HG03095 (cell line): ENCODE data around the gene TMTC2.

Source experiments
- ATAC-seq: cut with Tn5 transposase; IDR thresholded peaks from one replicate; pipeline ENCODE4 v1.9.1; 2021; ENCODE audit warnings: moderate library complexity; ENCODE audit not compliant: unreplicated experiment

TMTC2 gene

DNA sequence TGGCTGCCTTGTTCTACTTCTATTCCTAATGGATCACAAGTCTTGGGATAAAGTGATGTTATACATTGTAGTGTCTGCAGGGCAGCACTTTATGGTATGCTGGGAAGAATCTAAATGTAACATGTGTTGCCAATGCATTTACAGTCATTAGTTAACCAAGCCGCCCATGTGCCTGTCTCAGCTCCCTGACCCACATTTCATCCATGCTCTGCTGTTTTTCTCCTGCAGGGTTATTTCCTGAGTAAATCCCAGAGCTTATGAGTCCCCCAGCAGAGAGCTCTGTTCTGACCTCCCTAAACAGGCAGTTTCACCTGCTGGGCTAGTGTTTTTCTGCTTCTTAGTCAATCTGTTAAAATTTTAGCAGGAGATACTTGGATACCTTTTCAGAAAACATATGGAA is 4.4 kb upstream of the TMTC2 start:
- ATAC-seq: no peak

DNA sequence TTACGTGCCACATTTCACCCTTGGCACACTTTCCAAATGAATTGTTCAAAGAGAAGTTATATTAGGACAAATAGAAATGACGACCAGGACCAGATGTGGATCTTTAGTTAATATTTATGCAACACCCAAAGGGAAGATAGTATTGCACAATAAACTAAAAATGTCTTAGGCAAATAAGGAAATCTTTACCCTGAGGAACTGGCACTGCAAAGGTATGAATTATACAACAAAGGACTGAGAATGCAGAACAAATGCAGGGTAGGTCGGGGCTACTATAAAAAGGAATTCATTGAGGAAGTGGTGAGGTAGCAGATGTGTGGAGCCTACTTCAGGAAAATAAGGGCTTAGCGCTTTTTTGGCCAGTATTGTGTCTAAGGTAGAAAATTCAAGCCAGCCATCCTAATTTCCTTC is 3.9 kb upstream of the TMTC2 start:
- no peak for ATAC-seq

DNA sequence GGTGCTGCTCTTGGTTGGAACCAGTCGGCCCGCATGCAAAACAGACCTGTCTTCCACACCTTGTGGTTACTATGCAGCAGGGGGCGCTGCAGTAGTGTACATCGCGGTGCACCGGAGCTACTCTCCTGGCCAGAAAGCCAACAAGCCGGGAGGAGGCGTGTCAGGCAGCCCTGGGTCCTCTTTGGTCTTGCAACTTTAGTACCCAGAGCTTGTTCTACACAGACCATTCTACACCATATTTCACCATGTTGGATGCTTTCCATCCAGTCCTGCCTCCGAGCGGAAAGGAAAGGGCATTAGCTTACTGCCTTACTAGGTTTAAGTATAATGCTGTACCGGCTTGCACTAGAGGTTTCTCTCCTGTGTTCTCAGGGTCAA is 927 bp upstream of the TMTC2 start:
- ATAC-seq: peak; percentile 62

DNA sequence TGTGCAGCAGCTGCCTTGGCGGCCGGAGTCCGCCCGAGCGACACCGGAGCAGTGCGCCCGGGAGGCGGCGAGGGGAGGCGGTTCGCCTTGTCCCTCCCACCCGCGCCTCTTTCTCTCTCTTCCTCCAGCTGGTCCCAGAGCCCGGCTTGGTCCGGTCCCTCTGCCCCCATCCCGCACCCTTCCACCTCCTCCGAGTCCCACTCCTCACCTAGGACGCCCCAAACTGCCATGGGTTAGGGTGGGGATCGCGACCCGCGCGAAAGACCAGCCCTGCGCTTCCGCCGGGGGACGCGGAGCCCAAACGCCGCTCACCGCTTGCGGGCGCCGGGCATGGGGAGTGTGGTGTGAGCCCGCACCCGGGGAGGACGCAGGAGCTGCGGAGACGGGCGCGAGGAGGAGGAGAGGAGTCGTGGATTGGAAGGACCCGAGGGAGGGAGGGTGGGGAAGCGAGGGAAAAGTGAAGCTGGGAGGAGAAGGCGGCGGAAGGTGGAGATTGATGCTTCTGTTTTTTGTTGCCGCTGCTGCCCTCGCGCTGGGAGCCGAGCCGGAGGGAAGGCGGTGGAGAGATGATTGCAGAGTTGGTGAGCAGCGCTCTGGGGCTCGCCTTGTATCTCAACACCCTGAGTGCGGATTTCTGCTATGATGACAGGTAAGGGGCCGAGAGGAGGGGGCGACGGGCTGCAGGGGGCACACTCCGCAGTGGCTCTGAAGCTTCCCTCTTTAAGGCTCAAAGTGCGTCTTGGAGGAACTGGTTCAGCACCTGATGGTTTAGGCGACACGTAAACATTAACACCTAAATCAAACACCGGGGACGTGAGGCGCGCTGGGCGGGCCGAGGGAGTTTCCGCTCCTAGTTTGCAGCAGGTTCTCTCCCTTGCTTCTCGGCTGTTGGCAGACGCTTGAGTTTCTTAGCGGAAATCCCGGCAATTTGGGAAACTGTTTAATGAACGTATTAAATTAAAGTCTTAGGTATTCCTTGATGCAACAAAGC is 610 bp downstream of the TMTC2 start:
- peak; percentile 31 for ATAC-seq

DNA sequence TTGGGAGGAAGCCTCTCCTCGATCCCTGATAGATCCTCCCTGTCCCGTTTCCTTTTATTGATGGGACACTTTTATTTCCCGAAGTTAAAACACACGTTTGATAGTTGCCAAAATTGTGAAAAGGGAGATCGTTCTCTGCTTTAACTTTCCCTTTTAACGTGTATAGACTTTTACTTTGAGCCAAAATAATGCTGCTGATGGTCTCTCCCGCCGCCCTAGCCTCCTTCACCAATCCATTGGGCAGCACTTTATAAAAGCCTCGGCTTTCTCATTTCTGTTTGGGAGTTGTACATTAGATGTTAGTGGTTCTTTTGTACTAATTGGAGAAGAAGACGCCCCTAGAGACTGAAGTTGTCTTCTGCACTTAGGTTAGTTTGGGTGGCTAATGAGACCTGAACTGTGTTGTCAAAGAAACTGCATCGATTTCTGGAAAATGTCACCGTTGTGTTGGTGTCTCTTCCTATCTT is 1.4 kb downstream of the TMTC2 start:
- no peak for ATAC-seq

DNA sequence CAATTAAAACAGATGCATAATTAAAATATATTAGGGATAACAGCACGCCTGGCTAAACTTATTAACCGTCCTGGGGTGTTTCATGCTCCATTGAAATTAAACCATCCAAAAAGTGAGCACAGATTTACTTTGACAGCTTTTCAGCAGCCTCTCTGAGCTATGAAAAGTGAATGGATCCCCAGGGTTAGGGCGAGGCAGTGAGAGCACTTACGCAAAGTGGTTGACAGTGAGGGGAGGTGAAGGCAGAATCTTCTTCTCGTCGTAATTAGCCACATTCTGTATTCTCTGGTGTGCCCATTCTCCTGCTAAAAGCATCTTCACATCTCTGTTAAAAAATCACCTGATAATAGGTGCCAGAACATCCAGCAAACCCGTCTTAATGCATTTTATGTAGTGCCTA is 1.9 kb downstream of the TMTC2 start:
- ATAC-seq: no peak

DNA sequence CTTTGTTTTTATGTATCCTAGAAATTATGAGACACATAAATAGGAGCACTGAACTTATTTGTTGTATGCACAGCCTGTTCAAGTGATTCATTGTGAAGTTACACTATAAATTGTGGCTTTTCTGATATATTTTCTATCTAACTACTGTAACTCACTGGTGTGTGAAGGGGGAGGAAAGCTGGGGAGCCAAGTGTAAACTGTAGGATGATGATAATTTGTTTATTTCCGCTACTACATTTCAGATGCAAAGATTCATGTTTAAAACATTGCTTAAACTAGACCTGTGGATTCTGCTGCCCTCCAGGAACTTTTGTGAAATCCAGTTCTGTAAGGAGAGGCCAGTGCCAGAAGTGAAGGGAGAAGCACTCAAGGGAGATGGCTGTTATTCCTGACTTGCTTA is 3.3 kb downstream of the TMTC2 start:
- ATAC-seq: no peak

DNA sequence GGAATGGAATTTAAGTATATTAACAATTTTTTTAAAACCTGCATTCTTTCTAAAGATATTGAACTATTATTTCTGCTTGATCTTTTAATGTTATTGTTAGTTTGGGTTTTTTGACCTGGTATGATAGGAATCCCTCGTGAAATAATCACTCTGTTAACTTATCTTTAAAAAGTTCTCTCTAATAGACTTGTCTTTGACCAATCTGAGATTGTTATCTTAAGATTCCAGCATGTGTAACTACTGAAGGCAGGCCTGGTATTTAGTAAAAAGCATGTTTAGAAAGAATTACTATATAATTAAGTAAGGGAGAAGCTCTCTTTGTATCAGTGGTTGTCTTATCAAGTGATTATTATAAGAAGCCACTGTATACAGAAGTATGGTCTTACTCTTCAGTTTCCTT is 4.8 kb downstream of the TMTC2 start:
- no peak for ATAC-seq

DNA sequence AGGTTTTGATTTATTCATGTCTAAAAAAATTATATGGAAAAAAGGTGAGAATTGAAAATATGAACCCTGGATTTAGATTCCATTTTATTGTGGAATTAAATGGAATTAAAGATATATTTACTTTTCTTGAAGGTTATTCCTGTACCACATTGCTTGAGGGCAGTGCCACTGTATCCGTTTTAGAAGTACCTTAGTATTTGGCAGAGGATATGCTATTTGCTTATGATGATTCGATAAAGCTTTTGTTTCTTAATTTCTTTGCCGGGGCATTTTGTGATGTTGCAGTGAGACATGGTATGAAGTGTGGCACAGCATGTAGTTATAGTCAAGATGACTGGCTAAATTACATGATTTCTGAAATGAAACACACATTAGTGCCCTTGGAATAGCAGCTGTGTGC is 7.6 kb downstream of the TMTC2 start:
- no peak for ATAC-seq

DNA sequence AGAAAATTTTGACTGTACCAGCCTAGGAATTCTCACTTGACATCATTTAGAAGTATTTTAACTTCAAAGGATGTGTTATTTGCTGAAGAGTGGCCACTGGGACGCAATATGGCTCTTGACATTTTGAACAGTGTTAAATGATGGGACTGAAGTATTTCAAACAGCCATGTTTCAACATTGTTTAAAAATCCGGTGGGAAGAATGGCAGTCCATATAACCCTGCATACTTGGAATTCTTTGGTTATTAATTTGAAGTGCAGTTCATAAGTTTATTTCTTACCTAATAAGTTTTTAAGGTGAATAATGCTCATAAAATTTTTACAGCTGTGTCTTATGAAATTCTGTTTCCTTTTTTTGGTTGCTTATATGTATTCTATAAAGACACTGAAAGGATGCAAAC is 8.3 kb downstream of the TMTC2 start:
- ATAC-seq: no peak

DNA sequence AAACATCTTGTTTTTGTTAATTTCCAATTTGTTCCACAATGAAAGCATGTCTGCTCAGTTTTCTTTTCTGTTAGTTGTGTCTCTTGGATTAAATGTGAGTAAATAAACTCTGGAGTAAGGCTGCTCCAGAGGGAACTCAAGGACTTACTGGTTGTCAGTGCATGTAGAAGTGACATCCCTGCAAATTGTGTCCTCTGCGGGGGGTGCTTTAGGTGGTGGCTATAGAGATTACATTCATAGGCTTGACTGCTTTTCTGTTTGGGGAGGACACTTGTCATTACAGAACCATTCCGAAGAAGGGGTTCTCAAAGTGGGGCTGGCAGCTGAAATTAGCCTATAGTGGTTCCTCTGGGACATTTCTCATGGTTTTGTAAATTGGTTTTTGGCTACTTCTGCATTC is 8.8 kb downstream of the TMTC2 start:
- no peak for ATAC-seq

DNA sequence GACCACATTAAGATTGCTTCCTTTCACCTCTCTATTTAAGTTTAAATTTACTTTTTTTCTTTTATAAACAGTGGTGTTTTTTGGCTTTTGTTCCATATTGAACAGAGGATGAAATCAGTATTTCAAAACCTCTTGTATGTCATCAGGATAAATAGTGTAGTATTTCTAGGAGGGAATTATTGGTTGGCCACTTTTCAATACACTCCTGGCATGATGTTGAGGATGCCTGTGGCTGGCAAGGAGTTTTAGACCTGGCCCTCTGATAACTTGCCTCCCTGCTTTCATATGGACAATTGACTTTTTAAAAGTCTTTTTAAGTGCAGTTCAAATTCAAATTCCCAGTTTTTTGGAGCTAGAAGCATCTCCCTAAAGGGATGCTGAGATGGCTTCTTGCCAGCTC is 9.8 kb downstream of the TMTC2 start:
- no peak for ATAC-seq

DNA sequence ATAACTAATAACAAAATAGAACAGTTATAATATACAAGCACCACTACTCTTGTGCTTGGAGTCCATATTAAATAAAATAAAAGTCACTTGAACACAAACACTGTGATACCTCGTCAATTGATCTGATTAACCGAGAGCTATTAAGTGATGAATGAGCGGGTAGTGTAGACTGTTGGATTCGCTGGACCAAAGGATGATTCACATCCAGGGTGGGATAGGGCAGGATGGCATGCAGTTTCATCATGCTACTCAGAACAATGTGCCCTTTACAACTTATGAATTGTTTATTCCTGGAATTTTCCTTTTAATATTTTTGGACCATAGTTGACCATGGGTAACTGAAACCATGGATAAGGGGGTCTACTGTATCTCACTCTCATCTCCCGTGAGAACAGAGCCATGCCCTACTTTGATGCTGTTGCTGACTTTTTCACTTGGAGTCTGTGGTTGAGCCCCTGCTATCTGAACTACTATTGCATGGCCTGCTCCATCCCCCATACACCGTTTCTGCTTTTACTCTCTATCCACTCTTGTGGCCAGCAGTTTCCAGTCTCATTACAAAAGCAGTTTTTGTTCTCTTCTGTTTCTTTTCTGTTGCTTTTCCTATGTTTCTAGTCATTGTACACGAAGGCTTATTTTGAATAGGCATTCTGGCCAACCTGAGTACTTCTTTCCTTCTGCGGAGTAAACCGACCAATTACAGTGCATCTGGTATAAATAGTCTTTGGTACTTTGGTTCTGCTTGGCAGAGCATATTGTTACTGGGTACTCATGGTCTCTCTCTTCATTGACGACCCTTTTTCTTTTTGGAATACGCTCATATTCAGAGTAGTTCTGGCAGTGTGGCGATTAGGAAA is 12.2 kb downstream of the TMTC2 start:
- ATAC-seq: no peak

DNA sequence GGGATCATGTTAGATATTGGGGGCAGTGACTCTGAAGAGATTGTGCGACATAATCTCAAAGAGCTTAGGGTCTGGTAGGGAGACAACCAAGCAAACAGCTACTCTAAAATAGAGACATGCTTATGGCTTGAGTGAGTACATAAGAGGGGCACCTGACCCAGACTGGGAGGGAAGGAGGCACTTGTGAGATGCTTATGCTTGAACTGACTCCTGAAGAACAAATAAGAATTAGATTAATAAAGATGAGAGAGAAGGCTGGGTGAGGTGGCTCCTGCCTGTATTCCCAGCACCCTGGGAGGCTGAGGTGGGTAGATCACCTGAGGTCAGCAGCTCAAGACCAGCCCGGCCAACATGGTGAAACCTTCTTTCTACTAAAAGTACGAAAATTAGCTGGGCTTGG is 19.1 kb downstream of the TMTC2 start:
- ATAC-seq: no peak

DNA sequence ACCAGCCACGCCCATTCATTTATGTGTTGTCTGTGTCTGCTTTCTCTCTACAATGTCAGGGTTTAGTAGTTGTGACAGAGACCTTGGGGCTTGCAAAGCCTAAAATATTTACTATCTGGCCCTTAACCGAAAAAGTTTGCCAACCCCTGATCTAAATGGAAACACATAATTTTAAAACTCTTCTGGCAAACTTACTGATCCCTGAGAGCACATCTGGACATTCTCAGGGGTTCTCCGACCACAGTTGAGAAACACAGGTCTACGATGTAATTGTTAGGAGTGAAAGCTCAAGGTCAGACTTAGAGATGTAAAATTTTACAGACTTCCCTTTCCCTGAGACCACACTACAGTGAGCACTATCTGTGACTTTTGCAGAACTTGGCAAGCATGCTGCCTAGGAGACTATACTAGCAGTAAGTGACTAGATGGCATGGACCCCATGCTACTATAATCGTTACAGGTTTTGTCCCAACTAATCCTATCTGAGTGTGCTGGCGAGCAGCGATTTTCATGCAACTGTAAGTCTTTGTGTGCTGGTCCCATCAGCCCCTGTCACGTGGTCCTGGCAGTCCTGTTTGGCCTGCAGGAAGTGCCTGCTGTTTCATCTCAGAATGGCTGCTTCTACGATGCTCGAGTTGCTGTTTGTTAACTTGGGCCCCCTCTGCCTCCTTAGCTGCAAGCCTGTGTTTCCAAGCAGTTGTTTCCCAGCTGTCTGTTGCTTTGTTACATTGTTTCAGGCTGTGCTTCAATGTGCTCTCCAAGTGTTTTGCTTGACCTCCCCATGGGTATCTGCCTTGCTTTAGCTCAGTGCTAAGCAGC is 21.6 kb downstream of the TMTC2 start:
- no peak for ATAC-seq

DNA sequence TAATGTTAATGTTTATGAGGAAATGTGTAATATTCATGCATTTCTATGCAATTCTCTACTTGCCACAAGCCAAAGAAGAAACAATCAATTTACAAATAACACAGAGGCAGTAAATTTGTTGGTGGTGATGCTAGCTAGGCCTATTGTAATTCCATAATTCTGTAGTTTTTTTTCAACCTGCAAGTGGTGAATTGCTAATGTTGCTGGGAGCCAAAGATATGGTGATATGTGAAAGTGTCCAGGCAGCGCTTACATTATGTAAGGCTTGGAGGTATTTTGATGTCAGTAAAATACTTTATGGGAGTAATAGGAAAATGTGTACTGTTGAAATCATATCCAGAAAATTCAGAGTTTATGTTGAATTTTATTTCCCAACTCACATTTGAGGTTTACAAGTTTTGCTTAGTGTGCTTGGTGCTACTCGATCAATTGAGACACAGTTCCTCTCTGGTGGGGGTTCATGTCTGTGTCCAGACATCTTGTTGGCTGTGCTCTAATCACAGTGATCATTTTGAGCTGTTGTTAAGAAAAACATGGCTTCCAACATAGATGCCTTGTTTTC is 23.2 kb downstream of the TMTC2 start:
- ATAC-seq: no peak

DNA sequence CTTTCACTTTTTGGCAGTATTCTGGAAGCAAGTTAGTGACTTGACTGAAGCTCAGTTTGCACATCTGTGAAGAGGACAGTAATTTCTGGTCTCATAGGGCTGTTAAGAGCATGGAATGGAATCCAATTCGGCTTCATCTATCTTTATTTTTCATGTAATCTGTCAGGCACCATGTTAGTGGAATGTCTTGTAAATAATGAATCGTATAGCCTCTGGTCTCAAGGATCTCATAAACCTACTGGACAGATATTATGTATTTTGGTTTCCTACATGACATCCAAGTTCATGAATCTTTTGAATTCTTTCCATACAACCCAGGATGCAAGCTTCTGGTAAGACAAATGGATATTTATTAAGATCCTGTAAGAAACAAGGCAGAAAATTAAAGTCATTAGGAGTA is 24.0 kb downstream of the TMTC2 start:
- ATAC-seq: no peak

DNA sequence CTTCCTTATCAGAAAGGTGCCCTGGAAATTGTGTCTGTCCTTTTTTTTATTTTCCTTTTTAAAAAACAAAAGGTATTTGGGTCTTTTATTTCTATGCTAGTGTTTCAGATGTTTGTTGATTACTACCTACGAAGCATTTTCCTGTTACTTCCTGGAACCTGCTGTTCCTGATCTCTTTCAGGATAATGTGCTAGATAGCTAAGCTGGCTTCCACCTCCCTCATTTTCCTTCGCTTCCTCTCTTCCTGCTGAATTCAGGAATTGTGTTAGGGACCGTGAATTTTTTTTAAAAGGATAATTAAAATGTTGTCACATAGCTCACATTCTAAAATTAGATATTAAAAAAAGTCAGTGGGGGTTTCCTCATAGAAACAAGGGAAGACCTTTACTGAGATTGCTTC is 27.7 kb downstream of the TMTC2 start:
- ATAC-seq: no peak

DNA sequence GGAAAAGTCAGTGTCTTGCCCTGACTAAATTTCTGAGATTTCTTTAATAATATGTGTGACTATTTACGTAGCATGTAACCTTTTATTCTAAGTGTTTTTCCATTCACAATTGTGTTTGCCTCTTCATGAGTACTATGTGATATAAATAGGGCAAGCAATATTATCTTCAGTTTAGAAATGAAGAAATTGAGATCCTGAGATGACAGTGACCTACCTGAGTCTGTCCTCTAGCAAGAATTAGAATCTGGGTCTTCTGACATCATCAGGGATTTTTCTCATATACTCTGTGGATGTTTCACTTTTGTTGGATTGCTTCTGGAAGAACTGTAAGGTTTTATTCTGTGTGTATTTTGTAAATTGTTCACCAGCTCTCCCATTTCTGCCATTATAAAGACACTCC is 35.0 kb downstream of the TMTC2 start:
- ATAC-seq: no peak

DNA sequence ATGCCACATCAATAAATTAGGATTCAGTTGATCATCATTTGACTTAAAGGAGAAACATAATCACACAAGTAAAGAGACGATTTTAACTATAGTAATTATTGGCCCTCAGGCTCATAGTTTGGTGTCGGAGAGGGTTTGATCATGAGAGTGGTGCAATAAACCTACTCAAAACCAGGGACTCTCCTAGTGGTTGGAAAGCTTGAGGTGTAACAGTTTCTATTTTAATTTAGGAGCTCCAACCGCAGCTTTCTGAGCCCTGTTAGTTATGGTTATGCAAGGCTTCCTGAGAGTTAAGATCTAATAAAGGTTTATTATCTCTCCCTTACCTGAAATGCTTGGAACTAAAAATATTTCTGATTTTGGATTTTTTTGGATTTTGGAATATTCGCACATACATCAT is 36.4 kb downstream of the TMTC2 start:
- peak; percentile 62 for ATAC-seq

DNA sequence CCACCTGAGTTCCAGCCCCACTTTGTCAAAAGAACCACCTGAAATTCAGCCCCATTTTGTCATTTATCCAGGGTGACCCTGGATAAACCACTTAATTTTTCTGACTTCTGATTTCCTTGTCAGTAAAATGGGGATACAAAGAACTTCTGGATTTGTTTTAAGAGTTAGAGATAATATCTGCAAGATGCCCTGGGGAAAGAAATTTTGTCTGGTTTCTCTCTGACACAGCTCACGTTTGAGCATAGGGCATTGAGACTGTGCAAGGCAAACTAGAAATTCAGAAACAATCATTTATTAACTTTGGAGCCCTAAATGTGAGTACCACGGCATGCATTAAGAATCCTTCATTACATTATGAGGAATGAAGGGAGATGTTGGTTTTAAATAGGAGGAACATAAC is 37.2 kb downstream of the TMTC2 start:
- no peak for ATAC-seq
